Activated CD8-positive, alpha-beta T cell treated with anti-CD3 and anti-CD28 coated beads for 36 hours (primary cell): ENCODE measurements around the gene ZNF548. TPM values are rescaled to one million over a fixed set of nuclear protein-coding genes. Genes with fewer than 3 reads are reported as not detected.

Experiments used
- ATAC-seq: fragments of 200-7000 bp; cut with Tn5 transposase; one replicate; pipeline ENCODE4 v1.10.0; 2021; ENCODE audit warnings: mild to moderate bottlenecking, moderate library complexity
- CTCF ChIA-PET: fragments of 350-600 bp; sonication (Branson Sonifier 250); formaldehyde crosslinking; loops from one replicate; lab custom pipeline; 2021; ENCODE audit warnings: antibody characterized with exemption; lab: Charles Lee
- POLR2A ChIA-PET: fragments of 350-600 bp; sonication (Branson Sonifier 250); formaldehyde crosslinking; loops from one replicate; lab custom pipeline; 2021; ENCODE audit warnings: antibody characterized with exemption; lab: Charles Lee
- DNase-seq: peaks from one replicate; pipeline ENCODE4 v3.0.0-alpha.2; 2020
- H3K27ac Mint-ChIP-seq: one replicate; pipeline ENCODE4 v1.8.0; 2021; ENCODE audit warnings: mild to moderate bottlenecking, mixed read lengths
- H3K27me3 Mint-ChIP-seq: one replicate; pipeline ENCODE4 v1.8.0; 2021; ENCODE audit warnings: mixed read lengths
- H3K36me3 Mint-ChIP-seq: one replicate; pipeline ENCODE4 v1.8.0; 2021; ENCODE audit warnings: low read depth, mixed read lengths
- H3K4me1 Mint-ChIP-seq: one replicate; pipeline ENCODE4 v1.8.0; 2021; ENCODE audit warnings: low read depth, mixed read lengths
- H3K4me3 Mint-ChIP-seq: one replicate; pipeline ENCODE4 v1.8.0; 2021; ENCODE audit warnings: mild to moderate bottlenecking, moderate library complexity, mixed read lengths
- H3K9me3 Mint-ChIP-seq: one replicate; pipeline ENCODE4 v1.8.0; 2021; ENCODE audit warnings: mixed read lengths
- intact Hi-C: fragments of 100-400 bp; cut with micrococcal nuclease; formaldehyde crosslinking; loops from one replicate; pipeline ENCODE4 v1.10.0; 2022
- total RNA-seq, 2 experiments: library from RNA; stranded (reverse); gene quantifications; one replicate each; pipeline ENCODE4 v1.2.3, GENCODE V29; 2021
- TF ChIP-seq, protein P1 (sequence below): fragments of 200-600 bp; IDR thresholded peaks from one replicate; pipeline ENCODE4 v1.8.0; 2022; ENCODE audit warnings: antibody characterized with exemption, mild to moderate bottlenecking

ZNF548 gene
- total RNA-seq, 2 experiments from 2014 or later = 23.9 to 24.6 TPM

DNA sequence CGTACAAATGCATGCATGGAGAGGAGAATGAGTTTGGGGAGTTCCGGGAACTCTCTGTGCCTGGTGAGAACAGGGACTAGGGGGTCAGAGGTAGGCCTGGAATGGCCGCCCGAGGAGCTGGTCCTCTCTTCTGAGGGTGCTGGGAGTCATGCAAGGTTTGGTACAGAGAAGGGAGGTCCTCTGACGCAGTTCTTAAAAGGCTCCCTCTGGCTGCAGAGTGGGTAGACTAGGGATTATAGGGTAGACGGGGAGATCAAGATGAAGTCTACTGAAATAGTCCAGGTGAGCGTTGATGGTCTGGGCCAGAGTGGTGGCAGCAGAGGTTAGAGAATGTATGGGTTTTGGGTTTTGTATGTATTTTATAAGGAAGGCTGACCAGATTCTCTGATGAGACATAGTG is 37.8 kb upstream of the ZNF548 start:
- ChIA-PET POLR2A (no interaction called here), CTCF (no interaction called here)
- TF ChIP-seq, protein P1, sequence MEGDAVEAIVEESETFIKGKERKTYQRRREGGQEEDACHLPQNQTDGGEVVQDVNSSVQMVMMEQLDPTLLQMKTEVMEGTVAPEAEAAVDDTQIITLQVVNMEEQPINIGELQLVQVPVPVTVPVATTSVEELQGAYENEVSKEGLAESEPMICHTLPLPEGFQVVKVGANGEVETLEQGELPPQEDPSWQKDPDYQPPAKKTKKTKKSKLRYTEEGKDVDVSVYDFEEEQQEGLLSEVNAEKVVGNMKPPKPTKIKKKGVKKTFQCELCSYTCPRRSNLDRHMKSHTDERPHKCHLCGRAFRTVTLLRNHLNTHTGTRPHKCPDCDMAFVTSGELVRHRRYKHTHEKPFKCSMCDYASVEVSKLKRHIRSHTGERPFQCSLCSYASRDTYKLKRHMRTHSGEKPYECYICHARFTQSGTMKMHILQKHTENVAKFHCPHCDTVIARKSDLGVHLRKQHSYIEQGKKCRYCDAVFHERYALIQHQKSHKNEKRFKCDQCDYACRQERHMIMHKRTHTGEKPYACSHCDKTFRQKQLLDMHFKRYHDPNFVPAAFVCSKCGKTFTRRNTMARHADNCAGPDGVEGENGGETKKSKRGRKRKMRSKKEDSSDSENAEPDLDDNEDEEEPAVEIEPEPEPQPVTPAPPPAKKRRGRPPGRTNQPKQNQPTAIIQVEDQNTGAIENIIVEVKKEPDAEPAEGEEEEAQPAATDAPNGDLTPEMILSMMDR = no peak
- ATAC-seq (peak; percentile 2), DNase-seq (peak; percentile 7)
- Mint-ChIP-seq H3K9me3 (peaks cover 36% of the 10 kb centered on the region), H3K27ac (peak overlapping the region; percentile 93), H3K4me1 (peaks cover 27% of the 10 kb centered on the region), H3K27me3 (no peaks in the 10 kb centered on the region), H3K36me3 (peaks cover 55% of the 10 kb centered on the region), H3K4me3 (peak overlapping the region; percentile 96)
- intact Hi-C loops = no loop called here

DNA sequence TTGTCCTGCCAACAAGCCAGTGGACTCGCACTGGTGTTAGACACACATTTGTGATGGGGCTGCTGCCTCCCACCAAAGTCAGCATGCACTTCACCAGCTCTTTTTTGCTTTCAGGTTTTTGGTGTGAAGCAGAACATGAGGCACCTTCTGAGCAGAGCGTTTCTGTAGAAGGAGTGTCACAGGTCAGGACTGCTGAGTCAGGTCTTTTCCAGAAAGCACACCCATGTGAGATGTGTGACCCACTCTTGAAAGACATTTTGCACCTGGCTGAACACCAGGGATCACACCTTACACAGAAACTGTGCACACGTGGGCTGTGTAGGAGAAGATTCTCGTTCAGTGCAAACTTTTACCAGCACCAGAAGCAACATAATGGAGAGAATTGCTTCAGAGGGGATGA is 33.7 kb upstream of the ZNF548 start:
- Mint-ChIP-seq H3K4me1 (peaks cover 20% of the 10 kb centered on the region), H3K9me3 (peaks cover 51% of the 10 kb centered on the region), H3K4me3 (no peak overlapping the region), H3K36me3 (peaks cover 83% of the 10 kb centered on the region), H3K27me3 (no peaks in the 10 kb centered on the region), H3K27ac (no peak overlapping the region)
- CTCF ChIA-PET = no interaction called here
- ATAC-seq = no peak
- DNase-seq = no peak
- intact Hi-C loops = no loop called here
- TF ChIP-seq, protein P1 = no peak
- POLR2A ChIA-PET = no interaction called here

DNA sequence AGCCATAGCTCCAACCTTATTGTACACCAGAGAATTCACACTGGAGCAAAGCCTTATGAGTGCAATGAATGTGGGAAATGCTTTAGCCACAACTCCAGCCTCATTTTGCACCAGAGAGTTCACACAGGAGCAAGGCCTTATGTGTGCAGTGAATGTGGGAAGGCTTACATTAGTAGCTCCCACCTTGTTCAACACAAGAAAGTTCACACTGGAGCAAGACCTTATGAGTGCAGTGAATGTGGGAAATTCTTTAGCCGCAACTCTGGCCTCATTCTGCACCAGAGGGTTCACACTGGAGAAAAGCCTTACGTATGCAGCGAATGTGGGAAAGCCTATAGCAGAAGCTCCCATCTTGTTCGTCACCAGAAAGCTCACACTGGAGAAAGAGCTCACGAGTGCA is 32.2 kb upstream of the ZNF548 start:
- Mint-ChIP-seq H3K36me3 (peaks cover 77% of the 10 kb centered on the region), H3K27ac (no peak overlapping the region), H3K9me3 (peaks cover 52% of the 10 kb centered on the region), H3K4me3 (no peak overlapping the region), H3K27me3 (no peaks in the 10 kb centered on the region), H3K4me1 (peaks cover 10% of the 10 kb centered on the region)
- DNase-seq (no peak), ATAC-seq (no peak)
- TF ChIP-seq, protein P1 = no peak
- ChIA-PET CTCF (interaction anchor here (0.8 kb wide), 1 partner anchor 27 kb away, joined by 4 read pairs; no protein-coding TSS in a partner anchor), POLR2A (no interaction called here)
- intact Hi-C loops = no loop called here

DNA sequence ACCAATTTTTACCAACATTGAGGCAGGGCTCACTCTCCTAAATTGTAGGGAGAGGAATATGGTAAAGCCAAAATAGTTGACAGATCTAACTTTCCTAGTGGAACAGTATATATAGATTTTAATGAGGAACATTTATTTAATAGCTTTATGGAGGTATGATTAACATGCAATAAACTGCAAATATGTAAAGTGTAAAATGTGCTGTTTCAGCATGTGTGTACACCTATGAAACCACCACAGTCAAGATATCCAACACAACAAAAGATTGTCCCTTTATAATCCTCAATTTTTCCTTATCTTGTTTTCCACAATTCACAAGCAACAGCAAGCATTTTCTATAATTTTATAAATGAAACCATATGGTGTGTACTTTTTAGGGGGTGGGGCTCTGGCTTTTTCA is 30.4 kb upstream of the ZNF548 start:
- H3K27ac Mint-ChIP-seq = no peak overlapping the region
- no peaks in the 10 kb centered on the region for H3K27me3 Mint-ChIP-seq
- H3K4me1 Mint-ChIP-seq = peaks cover 14% of the 10 kb centered on the region
- H3K4me3 Mint-ChIP-seq = no peak overlapping the region
- peaks cover 48% of the 10 kb centered on the region for H3K9me3 Mint-ChIP-seq
- ChIA-PET POLR2A (no interaction called here), CTCF (no interaction called here)
- ATAC-seq (no peak), DNase-seq (no peak)
- peaks cover 70% of the 10 kb centered on the region for H3K36me3 Mint-ChIP-seq
- intact Hi-C loops = no loop called here
- TF ChIP-seq, protein P1 = no peak

DNA sequence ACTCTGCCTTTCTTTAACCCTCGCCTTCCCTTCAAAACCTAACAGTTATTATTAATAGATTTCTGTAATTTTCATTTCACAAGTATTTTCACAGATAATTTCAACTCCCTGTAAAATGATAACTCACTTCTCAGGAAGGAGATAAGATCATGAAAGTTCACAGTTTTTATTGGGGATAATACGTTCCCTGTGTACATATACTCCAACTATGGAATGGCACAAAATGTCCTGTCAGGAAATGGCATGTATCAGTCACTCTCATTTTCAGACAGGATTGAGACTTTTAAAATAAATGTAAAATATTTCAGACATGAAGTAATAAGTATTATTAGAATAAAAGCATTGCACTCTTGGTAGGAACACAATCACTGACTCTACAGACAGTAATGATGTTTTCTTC is 27.2 kb upstream of the ZNF548 start:
- H3K9me3 Mint-ChIP-seq = peaks cover 34% of the 10 kb centered on the region
- TF ChIP-seq, protein P1 = no peak
- intact Hi-C loops = loop anchor here (10.0 kb wide), 1 partner anchor 78 kb away; the partner anchor contains the start of gene ZNF460
- ChIA-PET CTCF (no interaction called here), POLR2A (interaction anchor here (1.7 kb wide), 1 partner anchor 8 kb away, joined by 4 read pairs; no protein-coding TSS in a partner anchor)
- peak overlapping the region; percentile 97 for H3K27ac Mint-ChIP-seq
- ATAC-seq = no peak
- peaks cover 14% of the 10 kb centered on the region for H3K4me1 Mint-ChIP-seq
- H3K4me3 Mint-ChIP-seq = peak overlapping the region; percentile 86
- DNase-seq = no peak
- no peaks in the 10 kb centered on the region for H3K27me3 Mint-ChIP-seq
- peaks cover 47% of the 10 kb centered on the region for H3K36me3 Mint-ChIP-seq
